Stimulated activated naive CD4-positive, alpha-beta T cell treated with Interleukin-2 at 50 U/mL for 16 hours (primary cell): ENCODE measurements around the gene VPS13D.

Experiments used
- DNase-seq: peaks from one replicate; lab custom pipeline; 2025; lab: John Stamatoyannopoulos, UW

Gene VPS13D

GRCh38 chr1:12229386-12229834 is 420 bp upstream of the VPS13D start:
- DNase-seq: no peak

DNA sequence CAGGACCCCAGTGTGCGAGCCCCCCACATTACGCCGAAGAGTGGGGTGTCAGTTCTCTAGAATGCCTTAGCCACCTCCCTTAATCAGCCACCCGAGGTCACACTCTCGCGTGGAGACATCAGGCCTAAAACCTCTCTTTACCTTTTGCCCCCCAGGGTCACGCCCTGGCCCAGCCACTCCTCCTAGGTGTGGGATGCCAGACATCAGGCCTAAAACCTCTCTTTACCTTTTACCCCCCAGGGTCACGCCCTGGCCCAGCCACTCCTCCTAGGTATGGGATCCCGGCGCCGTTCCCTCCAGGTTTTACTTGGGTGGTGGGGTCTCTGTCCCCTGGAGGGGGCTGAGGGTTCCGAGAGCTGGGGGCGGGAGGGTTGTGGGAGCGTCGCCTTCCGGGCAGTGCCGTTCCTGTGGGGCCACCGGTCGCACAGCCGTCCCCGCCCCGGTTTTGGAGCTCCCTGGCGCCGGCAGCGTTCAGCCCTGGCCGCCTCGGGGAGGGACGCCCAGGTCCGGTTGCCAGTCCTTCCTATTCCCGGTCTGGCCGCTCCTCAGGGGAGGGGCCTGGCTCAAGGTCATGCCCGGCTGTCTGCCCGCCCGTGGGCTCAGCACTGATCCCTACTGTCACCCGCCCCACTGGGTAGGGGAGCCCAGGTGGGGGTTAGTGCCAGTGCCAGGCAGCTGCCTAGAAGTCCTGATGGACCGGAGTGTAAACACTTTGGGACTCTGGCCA is 882 bp downstream of the VPS13D start:
- DNase-seq: no peak

DNA sequence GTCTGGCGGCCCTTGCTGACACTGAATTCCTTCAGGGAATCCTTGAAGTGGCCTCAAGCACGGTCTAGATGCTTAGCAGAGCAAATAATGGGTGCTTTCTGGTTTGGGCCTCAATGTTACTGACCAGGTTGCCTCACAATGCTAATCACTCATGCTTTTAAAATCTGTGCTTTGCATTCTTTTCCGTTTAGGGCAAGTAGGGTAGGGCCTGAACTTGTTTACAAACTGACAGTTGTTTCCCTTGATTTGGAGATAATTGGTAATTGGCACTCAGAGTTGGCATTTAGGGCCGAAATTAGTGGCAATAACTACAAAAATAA is 1.4 kb downstream of the VPS13D start:
- no peak for DNase-seq

DNA sequence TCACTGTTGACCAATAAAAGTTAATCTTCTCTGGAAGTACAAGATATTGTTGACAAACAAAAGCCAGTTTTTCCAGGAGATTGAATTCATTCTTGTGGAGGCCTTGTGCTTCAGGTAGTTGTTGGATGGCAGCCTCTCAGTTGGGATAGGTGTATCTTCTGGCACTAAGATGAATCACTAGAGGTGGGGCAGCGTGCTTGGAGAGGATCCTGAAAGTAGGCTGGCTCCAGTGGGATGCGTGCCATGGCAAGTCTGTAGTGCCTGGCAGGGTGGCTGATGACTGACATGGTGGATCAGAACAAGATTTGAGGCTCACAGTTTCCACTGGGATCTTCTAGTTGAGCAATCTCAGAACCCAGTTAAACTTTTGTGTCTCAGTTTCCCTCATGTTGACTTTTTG is 2.4 kb downstream of the VPS13D start:
- DNase-seq: no peak

DNA sequence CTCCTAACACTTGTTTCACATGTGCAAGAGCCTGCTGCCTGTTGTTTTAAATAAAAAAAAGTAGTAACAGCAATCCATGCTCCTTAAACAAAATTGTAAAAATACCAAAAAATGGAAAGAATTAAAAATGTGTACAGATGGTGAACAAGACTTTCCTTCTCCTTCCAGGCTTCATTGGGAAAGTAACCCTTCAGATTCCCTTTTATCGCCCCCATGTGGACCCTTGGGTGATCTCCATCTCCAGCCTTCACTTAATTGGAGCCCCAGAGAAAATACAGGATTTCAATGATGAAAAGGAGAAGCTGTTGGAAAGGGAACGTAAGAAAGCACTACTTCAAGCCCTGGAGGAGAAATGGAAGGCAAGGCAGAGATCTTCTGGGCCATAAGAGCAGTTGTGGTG is 14.2 kb downstream of the VPS13D start:
- no peak for DNase-seq

GRCh38 chr1:12244585-12244984 is 14.8 kb downstream of the VPS13D start:
- no peak for DNase-seq

- DNase-seq: no peak
These were observed 15.3 kb downstream of the VPS13D start for GRCh38 chr1:12245116-12245515.

GRCh38 chr1:12245733-12246132 is 15.9 kb downstream of the VPS13D start:
- no peak for DNase-seq

GRCh38 chr1:12246584-12246983 is 16.8 kb downstream of the VPS13D start:
- DNase-seq: no peak

- no peak for DNase-seq
These were observed 19.4 kb downstream of the VPS13D start for GRCh38 chr1:12249181-12249580.

- DNase-seq: no peak
These were observed 19.9 kb downstream of the VPS13D start for GRCh38 chr1:12249748-12250147.

DNA sequence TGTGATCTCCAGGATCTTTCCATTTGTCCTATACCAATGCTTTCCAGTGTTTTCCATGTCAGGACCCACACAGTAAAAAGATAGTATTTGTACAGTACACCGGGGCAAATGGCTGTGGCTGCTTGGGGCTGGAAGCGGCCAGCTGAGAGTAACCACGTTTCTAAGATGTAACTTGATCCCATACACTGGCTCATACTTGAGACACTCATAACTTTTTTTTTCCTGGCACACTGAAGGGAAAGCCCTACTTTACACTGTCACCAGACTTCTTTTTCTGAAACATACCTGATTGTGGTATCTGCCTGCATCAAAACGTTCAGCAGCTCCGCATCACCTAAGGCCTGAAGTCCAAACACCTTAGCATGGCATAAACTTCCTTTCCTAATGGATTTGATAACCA is 21.6 kb downstream of the VPS13D start:
- no peak for DNase-seq

DNA sequence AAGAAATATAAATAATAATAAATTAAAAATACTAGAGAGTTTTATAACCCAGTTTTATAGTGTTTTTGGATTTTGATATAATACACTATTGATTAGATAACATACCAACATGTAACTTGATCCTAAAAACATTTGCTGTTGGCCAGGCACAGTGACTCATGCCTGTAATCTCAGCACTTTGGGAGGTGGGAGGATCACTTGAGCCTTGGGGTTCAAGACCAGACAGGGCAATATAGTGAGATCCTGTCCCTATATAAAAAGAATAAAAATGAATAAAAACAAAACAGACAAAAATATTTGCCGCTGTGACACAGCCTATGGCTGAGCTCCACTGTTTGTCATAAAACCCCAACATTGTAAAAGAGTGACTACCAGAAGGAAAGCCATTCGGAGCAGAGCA is 26.1 kb downstream of the VPS13D start:
- DNase-seq: no peak

- no peak for DNase-seq
These were observed 28.4 kb downstream of the VPS13D start for GRCh38 chr1:12258272-12258671.

DNA sequence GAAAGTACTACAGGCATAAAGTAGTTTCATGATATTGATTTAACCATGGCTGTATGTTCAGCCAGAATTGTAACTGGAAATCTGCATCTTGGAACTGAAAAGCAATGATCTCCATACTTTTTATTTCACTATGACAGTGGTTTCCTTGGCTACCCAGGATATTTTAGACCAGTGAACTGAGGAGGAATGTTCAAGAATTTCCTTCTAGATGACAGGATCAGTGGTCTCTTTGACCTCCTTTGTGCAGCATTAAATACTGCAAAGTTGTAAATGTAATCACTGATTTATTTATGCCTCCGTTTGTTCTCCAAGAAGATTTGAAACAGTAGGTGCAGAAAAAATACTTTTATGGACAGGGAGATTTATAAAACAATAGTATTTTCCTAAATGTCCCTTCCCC is 39.5 kb downstream of the VPS13D start:
- no peak for DNase-seq

GRCh38 chr1:12271033-12271432 is 41.2 kb downstream of the VPS13D start:
- no peak for DNase-seq

- DNase-seq: no peak
These were observed 42.9 kb downstream of the VPS13D start for GRCh38 chr1:12272770-12273169.

GRCh38 chr1:12275370-12275769 is 45.5 kb downstream of the VPS13D start:
- DNase-seq: peak; percentile 17

GRCh38 chr1:12276225-12276624 is 46.4 kb downstream of the VPS13D start:
- DNase-seq: no peak

DNA sequence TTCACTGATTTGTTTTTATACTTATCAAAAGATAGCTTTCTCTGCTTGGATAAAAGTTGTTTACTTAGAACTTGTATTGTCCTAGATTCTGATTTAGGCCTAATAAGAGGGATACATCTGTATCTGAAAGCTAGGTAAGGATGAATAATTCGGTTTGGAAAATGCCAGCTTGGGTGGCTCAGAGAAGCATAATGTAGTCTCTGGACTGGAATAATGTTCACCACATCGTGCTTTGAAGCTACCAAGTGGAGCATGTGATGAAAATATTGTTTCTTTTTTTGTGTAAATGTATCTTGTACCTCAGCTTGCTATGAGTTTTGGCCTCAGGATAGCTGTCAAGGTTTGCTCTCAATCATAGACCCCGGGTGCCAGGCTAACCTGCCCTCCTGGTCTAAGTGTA is 49.2 kb downstream of the VPS13D start:
- no peak for DNase-seq

DNA sequence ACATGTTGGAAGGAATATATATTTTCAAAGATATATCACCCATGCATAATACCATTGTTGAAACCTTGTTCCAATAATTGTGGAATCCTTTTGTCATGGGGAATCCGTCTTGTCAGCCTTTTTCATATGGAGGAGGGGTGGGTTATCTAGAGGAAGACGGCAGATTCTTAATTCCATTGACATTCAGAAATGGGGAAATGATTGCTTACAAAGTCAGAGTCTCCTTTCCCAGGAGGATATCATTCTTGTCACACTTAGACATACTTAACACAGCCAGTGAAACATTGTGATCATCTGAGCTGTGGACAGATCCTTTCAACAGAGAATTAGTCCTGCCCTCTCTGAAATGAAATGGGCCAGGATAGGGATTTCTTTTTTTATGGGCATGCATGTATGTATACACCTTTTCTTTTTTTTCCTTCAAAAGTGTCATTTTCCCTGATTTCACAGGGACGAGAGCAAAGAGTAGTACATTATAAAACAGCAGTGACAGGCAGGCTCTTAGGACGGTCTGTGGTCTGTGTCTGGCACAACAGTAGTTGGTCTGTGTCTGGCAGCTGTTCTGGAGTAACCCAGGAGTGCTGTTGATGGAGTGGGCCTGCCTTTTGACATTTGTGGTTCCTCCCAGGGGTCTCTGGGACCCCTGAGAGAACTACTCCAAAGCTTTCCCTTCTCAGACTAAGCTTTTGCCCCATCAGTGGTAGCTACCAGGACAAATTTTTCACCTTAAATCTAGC is 50.1 kb downstream of the VPS13D start:
- DNase-seq: no peak

- no peak for DNase-seq
These were observed 52.3 kb downstream of the VPS13D start for GRCh38 chr1:12282142-12282541.

GRCh38 chr1:12284486-12284885 is 54.7 kb downstream of the VPS13D start:
- no peak for DNase-seq
